ENCODE measurements around the gene IPO4. TPM values are rescaled to one million over a fixed set of nuclear protein-coding genes. Genes with fewer than 3 reads are reported as not detected.

Gene IPO4
- total and polyA plus RNA-seq, 2 of the 8 experiments (the other 6 are each of a cell fraction or from before 2014, with no cell fraction given), result 55.5 to 108 TPM

GRCh38 chr14:24231263-24232120, 42.9 kb upstream of the IPO4 start:
- Histone ChIP-seq H3K56ac (replicated peaks; ENCODE audit: insufficient read length, low read depth, low read length) (peak overlapping the region; percentile 37), H2BK15ac (ENCODE audit: low read length) (peak overlapping the region; percentile 66; the same call in 1 of the 2 replicates), H3K14ac (ENCODE audit: insufficient read length) (no peak overlapping the region), H2BK12ac (ENCODE audit: low read depth, low read length) (0 out of 2 replicates have a peak overlapping the region, but pooled peaks have one; percentile 12), H3K36me3 (ENCODE audit: control insufficient read depth in 2 of 4, insufficient read depth in 4 of 4, low read length in 3 of 4) (peaks cover 0 to 22% (median 10%) of the 10 kb centered on the region in 4 experiments; a peak in 4 of 8 replicates), H3K27me3 (replicated peaks in 1 of 4; ENCODE audit: control insufficient read depth in 3 of 4, extremely low read depth in 1 of 4, insufficient read depth in 3 of 4, low read length in 3 of 4) (no peaks in the 10 kb centered on the region; a peak in 1 of 7 replicates), H4K91ac (replicated peaks; ENCODE audit: insufficient read length, low read length) (peak overlapping the region; percentile 41), H4K5ac (ENCODE audit: insufficient read length, low read depth, low read length) (no peak overlapping the region), H3K79me2 (ENCODE audit: control insufficient read depth in 1 of 2, insufficient read depth in 2 of 2, low read length in 2 of 2) (peaks cover 3 to 55% of the 10 kb centered on the region in 2 experiments; a peak in 2 of 4 replicates), H3K4me2 (ENCODE audit: insufficient read depth in 1 of 2, low read depth in 2 of 2, low read length in 2 of 2) (peak overlapping the region; percentile 86 to 92), H3K9me3 (ENCODE audit: insufficient read depth in 2 of 2, low read depth in 1 of 2, low read length in 1 of 2) (no peaks in the 10 kb centered on the region), H3K9ac (replicated peaks in 1 of 4; ENCODE audit: extremely low read depth in 1 of 4, low read depth in 3 of 4, low read length in 3 of 4) (peak overlapping the region; percentile 76 to 86 (median 80)), H2BK120ac (replicated peaks; ENCODE audit: low read depth, low read length) (no peak overlapping the region), H2AFZ (ENCODE audit: low read length) (peak overlapping the region; percentile 95; the same call in 1 of the 2 replicates), H3K27ac (ENCODE audit: low read depth, low read length) (peak overlapping the region; percentile 94), H4K20me1 (replicated peaks in 1 of 2; ENCODE audit: control insufficient read depth in 1 of 2, insufficient read depth in 2 of 2, low read length in 2 of 2) (peaks cover 0 to 5% of the 10 kb centered on the region in 2 experiments), H4K8ac (ENCODE audit: extremely low read depth, insufficient read depth, low read length) (peak overlapping the region; percentile 93), H3K79me1 (ENCODE audit: low read depth, low read length) (no peaks in the 10 kb centered on the region; the same call in 1 of the 2 replicates), H3K23me2 (ENCODE audit: low read depth, low read length) (peaks cover 11% of the 10 kb centered on the region), H3K4ac (replicated peaks; ENCODE audit: insufficient read length, low read depth, low read length) (no peak overlapping the region), H3K18ac (ENCODE audit: extremely low read depth, low read length) (peak overlapping the region; percentile 64; the same call in 1 of the 2 replicates), H2AK5ac (ENCODE audit: low read depth, low read length) (peak overlapping the region; percentile 96), H2BK5ac (ENCODE audit: low read depth, low read length) (peak overlapping the region; percentile 96; the same call in 1 of the 2 replicates), H2BK20ac (ENCODE audit: low read length) (no peak overlapping the region), H3K23ac (ENCODE audit: insufficient read length) (no peak overlapping the region), H3K4me1 (replicated peaks in 1 of 4; ENCODE audit: control insufficient read depth in 3 of 4, insufficient read depth in 4 of 4, low read length in 3 of 4) (peaks cover 2 to 14% (median 4%) of the 10 kb centered on the region in 4 experiments; a peak in 5 of 7 replicates), H3K4me3 (ENCODE audit: extremely low read depth in 1 of 4, insufficient read depth in 2 of 4, low read depth in 3 of 4, low read length in 4 of 4) (peak overlapping the region; percentile 81 to 97 (median 88))
- ChIA-PET CTCF (ENCODE audit: partially characterized antibody) (interaction anchor here (0.7 to 1.9 kb wide), 7 partner anchors 10 to 122 kb away, joined by 3 to 6 read pairs (median 4); partner anchors contain the start of gene MDP1), POLR2A (ENCODE audit: partially characterized antibody) (interaction anchor here (0.6 to 2.2 kb wide), 10 partner anchors 8 to 452 kb away, joined by 3 to 6 read pairs (median 4); partner anchors contain the start of genes CHMP4A, MDP1 and TM9SF1)
- TF ChIP-seq POLR2A (IDR thresholded peaks at IDR 0.05; ENCODE audit: control extremely low read depth in 1 of 2, low read depth in 2 of 2, low read length in 2 of 2) (peak in 1 of 2 experiments; percentile 60; a peak in 1 of 3 replicates), SP4 (IDR thresholded peaks at IDR 0.05; ENCODE audit: low read length) (no peak)
- DNase-seq (ENCODE audit: low read depth in 1 of 2, low spot score in 2 of 2), result peak in 1 of 2 experiments; percentile 56
- FAIRE-seq, result no peak
- WGBS, 2 experiments (ENCODE audit: extremely low coverage in 1 of 2, insufficient coverage in 1 of 2, insufficient read length in 1 of 2, insufficient replicate concordance in 2 of 2, low coverage in 1 of 2, low lambda C conversion rate in 2 of 2, missing lambda C conversion rate in 1 of 2), result 20% methylated on average over 23 of the region's 23 CpGs; no CpG with 5 or more reads in 1 of the 2 experiments

Measured in H1 (cell line).